Activated CD4-positive, alpha-beta T cell treated with anti-CD3 and anti-CD28 coated beads, Interleukin-2, amount 10 ng/mL, durations not matched to agents 24 days and 14 days (primary cell): Measurements from ENCODE around the gene USP48. TPM values are rescaled to one million over a fixed set of nuclear protein-coding genes. Genes with fewer than 3 reads are reported as not detected.
"Not testable (repeated sequence)": the region's sequence is repeated elsewhere in the genome, so short reads cannot be mapped to it uniquely, and the experiment has no call there.

ENCODE experiments used
- DNase-seq: peaks from one replicate; pipeline ENCODE4 v3.0.0; 2022
- H3K27ac Mint-ChIP-seq: one replicate; pipeline ENCODE4 v1.8.0; 2022; ENCODE audit warnings: mild to moderate bottlenecking, mixed read lengths
- H3K27me3 Mint-ChIP-seq: one replicate; pipeline ENCODE4 v1.8.0; 2022; ENCODE audit warnings: mixed read lengths
- H3K36me3 Mint-ChIP-seq: one replicate; pipeline ENCODE4 v1.8.0; 2022; ENCODE audit warnings: low read depth, mild to moderate bottlenecking, mixed read lengths
- H3K4me1 Mint-ChIP-seq: one replicate; pipeline ENCODE4 v1.8.0; 2021; ENCODE audit warnings: mixed read lengths
- H3K4me3 Mint-ChIP-seq: one replicate; pipeline ENCODE4 v1.8.0; 2022; ENCODE audit warnings: mild to moderate bottlenecking, moderate library complexity, mixed read lengths
- H3K9me3 Mint-ChIP-seq: one replicate; pipeline ENCODE4 v1.8.0; 2021; ENCODE audit warnings: mixed read lengths
- intact Hi-C: fragments of 100-400 bp; cut with micrococcal nuclease; formaldehyde crosslinking; loops from one replicate; pipeline ENCODE4 v1.15.1; 2023
- total RNA-seq: library from RNA; stranded (reverse); gene quantifications from 2 replicates; pipeline ENCODE4 v1.2.3, GENCODE V29; 2022

The USP48 gene, protein sequence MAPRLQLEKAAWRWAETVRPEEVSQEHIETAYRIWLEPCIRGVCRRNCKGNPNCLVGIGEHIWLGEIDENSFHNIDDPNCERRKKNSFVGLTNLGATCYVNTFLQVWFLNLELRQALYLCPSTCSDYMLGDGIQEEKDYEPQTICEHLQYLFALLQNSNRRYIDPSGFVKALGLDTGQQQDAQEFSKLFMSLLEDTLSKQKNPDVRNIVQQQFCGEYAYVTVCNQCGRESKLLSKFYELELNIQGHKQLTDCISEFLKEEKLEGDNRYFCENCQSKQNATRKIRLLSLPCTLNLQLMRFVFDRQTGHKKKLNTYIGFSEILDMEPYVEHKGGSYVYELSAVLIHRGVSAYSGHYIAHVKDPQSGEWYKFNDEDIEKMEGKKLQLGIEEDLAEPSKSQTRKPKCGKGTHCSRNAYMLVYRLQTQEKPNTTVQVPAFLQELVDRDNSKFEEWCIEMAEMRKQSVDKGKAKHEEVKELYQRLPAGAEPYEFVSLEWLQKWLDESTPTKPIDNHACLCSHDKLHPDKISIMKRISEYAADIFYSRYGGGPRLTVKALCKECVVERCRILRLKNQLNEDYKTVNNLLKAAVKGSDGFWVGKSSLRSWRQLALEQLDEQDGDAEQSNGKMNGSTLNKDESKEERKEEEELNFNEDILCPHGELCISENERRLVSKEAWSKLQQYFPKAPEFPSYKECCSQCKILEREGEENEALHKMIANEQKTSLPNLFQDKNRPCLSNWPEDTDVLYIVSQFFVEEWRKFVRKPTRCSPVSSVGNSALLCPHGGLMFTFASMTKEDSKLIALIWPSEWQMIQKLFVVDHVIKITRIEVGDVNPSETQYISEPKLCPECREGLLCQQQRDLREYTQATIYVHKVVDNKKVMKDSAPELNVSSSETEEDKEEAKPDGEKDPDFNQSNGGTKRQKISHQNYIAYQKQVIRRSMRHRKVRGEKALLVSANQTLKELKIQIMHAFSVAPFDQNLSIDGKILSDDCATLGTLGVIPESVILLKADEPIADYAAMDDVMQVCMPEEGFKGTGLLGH
- total RNA-seq: 92.0 and 92.7 TPM in 2 replicates

DNA sequence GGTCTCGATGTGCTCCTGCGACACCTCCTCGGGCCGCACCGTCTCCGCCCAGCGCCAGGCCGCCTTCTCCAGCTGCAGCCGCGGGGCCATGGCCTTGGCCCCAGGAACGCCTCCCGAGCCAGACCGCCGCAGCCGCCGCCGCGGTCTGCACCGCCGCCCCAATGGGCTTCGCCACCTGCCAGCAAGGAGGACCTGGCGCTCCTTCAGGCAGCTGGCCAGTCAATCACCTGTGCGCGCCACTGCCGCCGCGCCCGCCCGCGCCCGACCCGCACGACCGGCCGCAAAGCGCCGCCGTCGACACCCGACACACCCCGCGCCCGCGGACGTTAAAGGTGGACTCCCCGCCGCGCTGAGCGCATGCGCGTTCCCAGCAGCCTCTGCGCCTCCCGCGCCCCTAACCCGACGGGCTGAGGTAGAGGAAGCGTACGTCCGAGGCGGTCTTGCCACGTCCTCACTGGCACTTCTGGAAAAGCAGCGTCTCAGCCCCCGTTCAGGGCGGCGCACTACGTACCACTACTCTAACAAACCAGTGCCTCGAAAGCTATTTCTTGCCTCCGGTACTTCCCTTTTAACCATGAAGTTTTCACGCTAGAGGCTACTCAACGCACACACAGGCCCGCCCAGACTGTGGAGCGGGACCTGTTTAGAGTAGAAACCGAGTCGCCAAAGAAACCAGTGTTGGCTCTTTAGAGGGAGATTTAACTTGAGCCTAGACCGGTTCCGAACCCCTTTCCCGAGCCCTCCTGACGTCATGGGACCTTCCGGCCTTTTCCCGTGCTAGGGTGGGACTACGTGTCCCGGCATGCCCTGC lies at the start of gene USP48:
Gene USP48 (minus strand): TSS at position 282 of the 811 bp plus-strand sequence. CDS start 192 bp downstream, at position 90.
- peaks cover 4% of the 10 kb centered on the region for H3K27me3 Mint-ChIP-seq
- H3K27ac Mint-ChIP-seq: peak within 1 kb of the TSS; percentile 100
- DNase-seq: peak; percentile 99
- intact Hi-C loops: loop anchor here (1.0 to 10.0 kb wide), 6 partner anchors 42 to 488 kb away; partner anchors contain the start of genes CDC42 and ECE1
- H3K4me1 Mint-ChIP-seq: peaks cover 18% of the 10 kb centered on the region
- H3K9me3 Mint-ChIP-seq: no peaks in the 10 kb centered on the region
- peak within 1 kb of the TSS; percentile 94 for H3K4me3 Mint-ChIP-seq
- peaks cover 16% of the 10 kb centered on the region for H3K36me3 Mint-ChIP-seq

DNA sequence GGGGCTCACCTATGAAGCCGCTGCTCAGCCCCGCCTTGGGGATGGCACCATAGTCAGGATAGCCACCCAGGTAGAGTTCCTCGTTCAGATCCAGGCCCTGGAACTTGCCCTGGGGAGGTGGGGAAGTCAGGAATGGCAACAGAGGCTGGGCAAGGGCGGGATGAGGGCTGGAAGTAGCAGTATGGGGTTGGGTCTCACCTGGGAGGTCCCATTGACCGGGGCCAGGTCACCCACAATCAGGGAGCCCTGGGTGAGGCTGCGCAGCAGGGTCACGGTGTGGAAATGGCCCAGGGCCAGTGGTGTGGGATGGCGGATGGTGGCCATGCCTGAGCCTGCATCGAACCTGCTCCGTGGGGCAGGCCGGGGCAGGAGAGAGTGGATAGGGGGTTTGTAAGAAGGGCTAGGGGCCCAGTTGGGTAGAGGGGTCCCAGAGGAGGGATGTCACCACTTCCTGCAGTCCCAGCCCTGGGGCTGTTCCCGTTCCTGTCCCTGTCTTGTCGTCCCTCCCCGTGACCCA lies 48.6 kb upstream of the USP48 start:
- Mint-ChIP-seq H3K27me3 (no peaks in the 10 kb centered on the region), H3K4me1 (no peaks in the 10 kb centered on the region), H3K9me3 (no peaks in the 10 kb centered on the region), H3K36me3 (peaks cover 8% of the 10 kb centered on the region), H3K4me3 (no peak overlapping the region), H3K27ac (no peak overlapping the region)
- intact Hi-C loops: no loop called here
- no peak for DNase-seq

DNA sequence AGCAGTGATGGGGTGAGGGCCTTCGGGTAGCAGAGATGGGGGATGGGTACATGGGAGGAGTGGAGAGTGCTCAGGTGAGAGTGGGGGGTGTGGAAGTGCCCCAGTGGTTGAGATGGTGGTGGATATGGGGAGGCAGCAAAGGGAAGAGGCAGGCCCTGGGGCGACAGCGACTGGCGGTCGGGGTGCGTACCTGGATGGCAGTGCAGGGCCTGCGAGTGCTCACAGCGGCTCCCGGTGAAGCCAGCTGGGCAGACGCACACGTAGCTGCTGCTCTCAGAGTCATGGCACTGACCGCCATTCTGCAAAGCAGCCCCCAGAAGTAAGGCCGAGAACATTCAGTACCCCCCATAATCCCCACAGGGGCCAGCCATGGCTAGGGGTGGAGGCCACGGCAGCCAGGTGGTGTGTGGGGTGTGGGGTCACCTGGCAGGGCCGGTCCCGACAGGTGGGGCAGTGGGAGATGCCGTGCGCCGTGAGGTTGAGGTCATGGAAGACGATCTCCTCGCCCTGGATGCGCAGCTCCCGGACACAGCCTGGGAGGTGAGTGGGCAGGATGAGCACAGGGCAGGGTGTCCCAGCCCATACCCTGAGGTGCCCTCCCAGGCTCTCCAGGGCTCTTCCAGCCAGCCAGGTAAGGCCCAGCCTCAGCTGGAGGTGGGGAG lies 48.0 kb upstream of the USP48 start:
- no peak for DNase-seq
- no peak overlapping the region for H3K4me3 Mint-ChIP-seq
- H3K9me3 Mint-ChIP-seq: no peaks in the 10 kb centered on the region
- peaks cover 8% of the 10 kb centered on the region for H3K36me3 Mint-ChIP-seq
- H3K27ac Mint-ChIP-seq: no peak overlapping the region
- H3K4me1 Mint-ChIP-seq: no peaks in the 10 kb centered on the region
- no peaks in the 10 kb centered on the region for H3K27me3 Mint-ChIP-seq
- intact Hi-C loops: no loop called here

DNA sequence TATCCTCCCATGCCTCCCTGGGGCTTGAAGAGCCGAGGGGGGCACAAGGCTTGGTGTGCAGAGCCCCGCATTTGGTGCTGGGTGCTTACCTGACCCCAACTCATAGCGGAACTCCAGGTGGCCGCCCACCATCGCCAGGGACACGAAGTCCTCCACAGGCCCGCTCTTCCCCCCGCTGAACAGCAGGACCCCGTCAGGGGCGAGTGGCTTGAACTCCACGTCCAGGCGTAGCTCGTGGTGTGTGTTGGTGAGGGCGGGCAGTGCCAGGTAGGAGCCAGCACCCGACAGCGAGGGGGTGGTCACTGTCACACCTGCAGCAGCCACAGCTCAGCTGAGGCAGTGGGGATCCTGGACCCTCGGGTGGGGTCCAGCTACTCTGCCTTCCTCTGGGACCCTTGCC lies 46.3 kb upstream of the USP48 start:
- no peak for DNase-seq
- Mint-ChIP-seq H3K27me3 (no peaks in the 10 kb centered on the region), H3K27ac (no peak overlapping the region), H3K36me3 (peaks cover 5% of the 10 kb centered on the region), H3K9me3 (no peaks in the 10 kb centered on the region), H3K4me1 (no peaks in the 10 kb centered on the region), H3K4me3 (no peak overlapping the region)
- intact Hi-C loops: no loop called here

DNA sequence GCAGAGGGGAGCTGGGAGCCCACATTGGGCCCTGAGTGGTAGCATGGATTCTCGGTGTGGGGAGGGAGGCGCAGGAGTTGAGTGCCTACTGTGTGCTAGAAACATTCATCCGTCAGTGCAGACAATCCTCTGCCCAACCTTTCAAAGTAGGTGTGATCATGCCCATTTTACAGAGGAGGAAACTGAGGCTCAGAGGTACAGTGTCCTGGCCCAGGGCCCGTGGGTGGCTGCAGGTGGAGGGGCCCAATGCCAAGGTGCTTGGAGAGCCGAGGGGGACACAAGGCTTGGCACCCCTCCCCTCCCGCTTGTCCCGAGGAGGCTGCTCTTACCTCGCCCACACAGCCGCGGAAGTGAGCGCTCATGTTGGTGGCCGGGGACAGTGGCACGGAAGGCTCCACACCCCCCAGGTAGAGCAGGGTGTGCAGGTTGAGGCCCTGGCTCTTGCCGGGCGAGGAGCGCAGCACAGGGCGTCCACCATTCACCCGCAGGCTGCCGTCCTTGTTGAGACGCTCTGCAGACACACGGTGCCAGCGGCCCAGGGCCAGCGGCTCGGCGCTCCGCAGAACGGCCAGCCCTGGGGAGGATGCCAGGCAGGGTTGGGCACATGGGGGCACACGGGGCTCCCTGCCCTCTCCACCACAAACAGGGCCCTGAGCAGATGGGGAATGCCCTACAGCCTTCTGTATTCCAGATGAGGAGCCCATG lies 45.7 kb upstream of the USP48 start:
- H3K27me3 Mint-ChIP-seq: no peaks in the 10 kb centered on the region
- no peak for DNase-seq
- intact Hi-C loops: no loop called here
- H3K27ac Mint-ChIP-seq: no peak overlapping the region
- H3K9me3 Mint-ChIP-seq: no peaks in the 10 kb centered on the region
- no peaks in the 10 kb centered on the region for H3K4me1 Mint-ChIP-seq
- H3K4me3 Mint-ChIP-seq: no peak overlapping the region
- peaks cover 3% of the 10 kb centered on the region for H3K36me3 Mint-ChIP-seq

DNA sequence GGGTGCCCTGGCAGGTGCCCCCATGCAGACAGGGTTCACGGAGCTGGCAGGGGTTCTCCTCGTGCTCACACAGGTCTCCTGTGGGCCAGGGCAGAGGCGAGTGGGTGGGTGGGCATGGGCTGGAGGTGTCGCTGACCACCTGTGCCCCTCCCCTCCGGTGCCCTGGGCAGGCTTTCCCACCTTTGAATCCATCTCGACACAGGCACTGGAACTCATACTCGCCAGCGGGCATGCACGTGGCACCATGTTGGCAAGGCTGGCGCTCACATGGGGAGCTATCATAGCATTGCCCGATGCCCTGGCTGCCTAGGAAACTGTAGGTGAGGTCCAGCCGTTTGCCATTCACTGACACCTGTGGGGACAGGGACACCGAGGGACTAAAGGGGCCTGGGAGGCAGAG lies 45.1 kb upstream of the USP48 start:
- intact Hi-C loops: no loop called here
- no peak for DNase-seq
- Mint-ChIP-seq H3K27ac (no peak overlapping the region), H3K4me1 (no peaks in the 10 kb centered on the region), H3K9me3 (no peaks in the 10 kb centered on the region), H3K27me3 (no peaks in the 10 kb centered on the region), H3K36me3 (peaks cover 3% of the 10 kb centered on the region), H3K4me3 (no peak overlapping the region)

DNA sequence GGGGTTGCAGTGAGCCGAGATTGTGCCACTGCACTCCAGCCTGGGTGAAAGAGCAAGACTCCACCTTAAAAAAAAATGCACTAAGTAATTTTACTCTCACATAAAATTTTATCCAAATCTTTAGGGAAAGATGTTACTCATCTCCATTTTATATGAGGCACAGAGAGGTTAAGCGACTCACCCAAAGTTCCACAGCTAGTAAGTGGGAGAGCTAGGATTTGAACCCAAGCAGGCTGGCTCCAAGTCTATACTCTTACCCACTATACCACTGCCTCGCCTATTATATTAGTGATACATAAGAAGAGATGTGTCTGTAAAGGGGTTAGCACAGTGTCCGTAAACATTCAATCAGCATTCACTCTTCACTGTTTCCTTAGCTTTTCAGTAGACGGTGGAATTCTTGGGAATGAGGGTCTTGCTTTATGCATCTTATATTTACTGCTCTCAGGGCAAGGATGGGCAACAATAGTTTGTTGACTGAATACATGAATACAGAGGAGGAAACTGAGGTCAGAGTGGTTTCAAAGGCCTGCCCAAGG lies 44.3 kb upstream of the USP48 start:
- Mint-ChIP-seq H3K36me3 (no peaks in the 10 kb centered on the region), H3K4me3 (no peak overlapping the region), H3K27ac (no peak overlapping the region), H3K27me3 (no peaks in the 10 kb centered on the region), H3K9me3 (no peaks in the 10 kb centered on the region), H3K4me1 (no peaks in the 10 kb centered on the region)
- intact Hi-C loops: no loop called here
- DNase-seq: no peak

DNA sequence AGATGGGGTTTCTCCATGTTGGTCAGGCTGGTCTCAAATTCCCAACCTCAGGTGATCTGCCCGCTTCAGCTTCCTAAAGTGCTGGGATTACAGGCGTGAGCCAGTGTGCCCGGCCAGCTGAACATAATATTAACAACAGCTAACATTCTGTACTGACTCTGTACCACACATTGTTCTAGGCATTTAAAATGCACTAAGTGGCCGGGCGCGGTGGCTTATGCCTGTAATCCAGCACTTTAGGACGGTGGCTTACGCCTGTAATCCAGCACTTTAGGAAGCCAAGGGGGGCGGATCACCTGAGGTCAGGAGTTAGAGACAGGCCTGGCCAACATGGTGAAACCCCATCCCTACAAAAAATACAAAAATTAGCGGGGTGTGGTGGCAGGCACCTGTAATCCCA lies 43.7 kb upstream of the USP48 start:
- H3K36me3 Mint-ChIP-seq, H3K4me3 Mint-ChIP-seq, H3K27me3 Mint-ChIP-seq, H3K27ac Mint-ChIP-seq, H3K9me3 Mint-ChIP-seq, H3K4me1 Mint-ChIP-seq, DNase-seq, intact Hi-C loops: not testable (repeated sequence)

DNA sequence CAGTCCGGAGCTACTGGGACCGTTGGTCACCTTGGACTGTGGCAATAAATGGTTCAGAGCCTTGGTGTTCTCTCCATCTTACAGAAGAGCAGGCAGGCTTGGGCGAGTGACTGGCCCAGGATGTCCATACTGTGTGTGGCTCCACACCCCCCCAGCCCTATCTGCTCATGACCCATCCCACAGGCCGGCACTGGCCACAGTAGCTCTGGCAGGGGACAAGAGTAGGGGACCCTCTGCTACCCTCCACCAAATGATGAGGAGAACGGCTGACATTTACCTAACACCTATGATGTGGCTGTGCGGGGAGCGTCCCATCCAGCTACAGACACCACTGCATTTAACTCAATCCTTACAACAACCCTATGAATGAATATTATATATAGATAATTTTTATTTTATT lies 42.4 kb upstream of the USP48 start:
- Mint-ChIP-seq H3K36me3 (no peaks in the 10 kb centered on the region), H3K4me3 (no peak overlapping the region), H3K27ac (no peak overlapping the region), H3K9me3 (no peaks in the 10 kb centered on the region), H3K27me3 (no peaks in the 10 kb centered on the region), H3K4me1 (no peaks in the 10 kb centered on the region)
- intact Hi-C loops: no loop called here
- no peak for DNase-seq

DNA sequence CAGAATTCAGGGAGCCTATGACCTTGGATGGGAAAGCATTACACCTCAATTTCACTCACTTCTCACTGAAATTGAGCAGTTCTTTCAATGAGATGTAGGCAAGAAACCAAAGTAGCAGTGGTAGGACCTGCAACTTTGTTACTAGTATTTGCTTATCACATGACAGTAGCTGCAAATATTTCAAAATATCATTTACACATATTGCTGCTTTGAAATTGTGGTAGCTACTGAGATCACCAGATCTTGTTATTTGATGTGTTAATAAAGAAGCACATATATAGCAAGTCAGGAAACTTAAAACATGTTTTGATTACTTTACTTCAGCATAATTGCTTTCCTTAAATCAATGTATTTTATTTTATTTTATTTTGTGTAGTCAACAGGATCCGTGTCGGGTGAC lies 42.0 kb upstream of the USP48 start:
- Mint-ChIP-seq H3K27ac (no peak overlapping the region), H3K36me3 (no peaks in the 10 kb centered on the region), H3K4me3 (no peak overlapping the region), H3K4me1 (no peaks in the 10 kb centered on the region), H3K9me3 (no peaks in the 10 kb centered on the region), H3K27me3 (no peaks in the 10 kb centered on the region)
- intact Hi-C loops: no loop called here
- no peak for DNase-seq

DNA sequence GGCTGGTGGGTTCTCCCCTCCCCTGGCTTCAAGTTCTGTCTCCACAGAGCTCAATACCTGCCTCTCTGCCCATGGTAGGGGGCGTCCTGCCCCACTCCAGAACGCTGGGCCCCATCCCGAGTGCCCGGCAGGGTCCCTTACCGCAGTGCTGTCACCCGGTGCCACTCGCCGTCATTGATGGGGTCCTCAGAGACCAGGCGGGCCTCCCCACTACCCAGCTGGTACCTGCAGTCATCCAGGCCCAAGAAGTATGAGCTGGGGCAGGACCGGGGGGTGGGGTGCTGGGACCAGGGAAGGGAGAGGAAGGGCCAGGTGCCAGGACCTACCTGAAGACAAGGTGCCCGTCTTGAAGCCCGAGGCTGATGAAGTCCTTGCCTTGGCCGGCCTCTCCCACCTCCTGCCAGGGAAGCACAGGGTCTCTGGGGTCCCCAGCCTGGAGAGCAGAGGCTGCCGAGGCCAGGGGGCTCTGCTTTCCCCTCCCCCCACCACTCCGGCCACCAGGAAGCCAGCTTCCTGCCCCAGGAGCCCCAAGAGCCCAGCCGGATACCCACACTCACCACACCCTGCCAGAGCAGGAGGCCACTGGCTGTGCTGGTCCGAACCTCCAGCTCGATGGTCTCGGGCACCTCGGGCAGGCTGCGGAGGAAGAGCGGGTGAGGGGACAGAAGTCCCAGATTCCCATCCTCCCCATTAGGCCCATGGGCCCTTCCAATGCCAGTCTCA lies 41.2 kb upstream of the USP48 start:
- H3K27ac Mint-ChIP-seq: no peak overlapping the region
- no peaks in the 10 kb centered on the region for H3K4me1 Mint-ChIP-seq
- intact Hi-C loops: no loop called here
- DNase-seq: no peak
- H3K27me3 Mint-ChIP-seq: no peaks in the 10 kb centered on the region
- H3K4me3 Mint-ChIP-seq: no peak overlapping the region
- no peaks in the 10 kb centered on the region for H3K36me3 Mint-ChIP-seq
- no peaks in the 10 kb centered on the region for H3K9me3 Mint-ChIP-seq
